Urinary bladder (tissue), 4 donors: ENCODE data around the gene PCDHA2. TPM values are rescaled to one million over a fixed set of nuclear protein-coding genes. Genes with fewer than 3 reads are reported as not detected.
"Not testable (repeated sequence)": the region's sequence is repeated elsewhere in the genome, so short reads cannot be mapped to it uniquely, and the experiment has no call there.

Experiments
- DNase-seq: peaks from one replicate; pipeline ENCODE4 v3.0.0-alpha.2; 2015; ENCODE audit errors: extremely low spot score
- H3K27ac ChIP-seq: one replicate; pipeline ENCODE4 v1.5.1; 2013; ENCODE audit warnings: low read depth, mild to moderate bottlenecking, moderate library complexity
- H3K36me3 ChIP-seq: one replicate; pipeline ENCODE4 v1.6.1; 2013; ENCODE audit warnings: mild to moderate bottlenecking, moderate library complexity; ENCODE audit not compliant: insufficient read depth
- H3K4me1 ChIP-seq: one replicate; pipeline ENCODE4 v1.6.1; 2013; ENCODE audit warnings: mild to moderate bottlenecking, moderate library complexity; ENCODE audit not compliant: insufficient read depth
- H3K4me3 ChIP-seq: one replicate; pipeline ENCODE4 v1.5.1; 2013; ENCODE audit warnings: low read depth, low read length
- WGBS: extraction: QIAGEN DNeasy Blood & Tissue Kit; methylation state at CpG from one replicate; pipeline ENCODE4 v1.1.7; 2013; 5-methylcytosine and 5-hydroxymethylcytosine counted together
- polyA plus RNA-seq: library from polyadenylated mRNA; stranded (reverse); fragments of 200-250 nt; gene quantifications from one replicate; pipeline ENCODE4 v1.2.3, GENCODE V29; 2013
- total RNA-seq: library from RNA; depleted of rRNA; stranded (reverse); fragments of >200 nt; gene quantifications from one replicate; pipeline ENCODE4 v1.2.3, GENCODE V29; 2014
- donor health status: healthy with polysubstance abuse.
- donor health status: healthy.

The PCDHA2 gene
- total and polyA plus RNA-seq, 2 donors: 0.08 to 0.37 TPM

DNA sequence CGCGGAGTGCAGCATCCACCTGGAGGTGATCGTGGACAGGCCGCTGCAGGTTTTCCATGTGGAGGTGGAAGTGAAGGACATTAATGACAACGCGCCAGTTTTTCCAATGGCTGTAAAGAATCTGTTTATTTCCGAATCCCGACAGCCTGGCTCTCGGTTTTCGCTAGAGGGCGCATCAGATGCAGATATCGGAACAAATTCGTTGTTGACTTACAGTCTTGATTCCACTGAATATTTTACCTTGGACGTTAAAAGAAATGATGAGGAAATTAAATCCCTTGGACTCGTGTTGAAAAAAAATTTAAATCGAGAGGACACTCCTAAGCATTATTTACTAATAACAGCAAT is 6.8 kb downstream of the PCDHA2 start:
- Histone ChIP-seq H3K4me1 (no peaks in the 10 kb centered on the region), H3K36me3 (no peaks in the 10 kb centered on the region), H3K27ac (no peak overlapping the region), H3K4me3 (no peak overlapping the region)
- DNase-seq: no peak
- WGBS: 13% methylated on average over 16 of the region's 16 CpGs

DNA sequence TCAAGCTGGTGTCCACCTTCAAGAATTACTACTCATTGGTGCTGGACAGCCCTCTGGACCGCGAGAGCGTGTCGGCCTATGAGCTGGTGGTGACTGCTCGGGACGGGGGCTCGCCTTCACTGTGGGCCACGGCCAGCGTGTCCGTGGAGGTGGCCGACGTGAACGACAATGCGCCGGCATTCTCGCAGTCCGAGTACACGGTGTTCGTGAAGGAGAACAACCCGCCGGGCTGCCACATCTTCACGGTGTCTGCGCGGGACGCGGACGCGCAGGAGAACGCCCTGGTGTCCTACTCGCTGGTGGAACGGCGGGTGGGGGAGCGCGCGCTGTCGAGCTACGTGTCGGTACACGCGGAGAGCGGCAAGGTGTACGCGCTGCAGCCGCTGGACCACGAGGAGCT is 7.7 kb downstream of the PCDHA2 start:
- H3K4me1 ChIP-seq, H3K4me3 ChIP-seq, H3K27ac ChIP-seq, H3K36me3 ChIP-seq, DNase-seq: not testable (repeated sequence)
- WGBS: 45% methylated on average over 45 of the region's 45 CpGs

- WGBS: 43% methylated on average over 53 of the region's 53 CpGs
- H3K36me3 ChIP-seq: no peaks in the 10 kb centered on the region
- no peak overlapping the region for H3K4me3 ChIP-seq
- no peak for DNase-seq
- no peaks in the 10 kb centered on the region for H3K4me1 ChIP-seq
- H3K27ac ChIP-seq: no peak overlapping the region
Observed at GRCh38 chr5:140802781-140803271, 8.2 kb downstream of the PCDHA2 start.

GRCh38 chr5:140806834-140807775 is 12.5 kb downstream of the PCDHA2 start, which contains the start of gene PCDHA4:
Gene PCDHA4 (plus strand): TSS chr5:140807068.
- no peak for DNase-seq
- 14% methylated on average over 38 of the region's 47 CpGs for WGBS
- H3K27ac ChIP-seq: no peak within 1 kb of the TSS
- no peak within 1 kb of the TSS for H3K4me3 ChIP-seq
- H3K36me3 ChIP-seq: no peaks in the 10 kb centered on the region
- no peaks in the 10 kb centered on the region for H3K4me1 ChIP-seq

- not testable (repeated sequence) for H3K4me3 ChIP-seq, H3K4me1 ChIP-seq, DNase-seq, H3K27ac ChIP-seq, H3K36me3 ChIP-seq
- 59% methylated on average over 62 of the region's 62 CpGs for WGBS
Observed at GRCh38 chr5:140808241-140808888, 13.7 kb downstream of the PCDHA2 start.

GRCh38 chr5:140808889-140809291 is 14.2 kb downstream of the PCDHA2 start:
- Histone ChIP-seq H3K27ac (no peak overlapping the region), H3K4me1 (no peaks in the 10 kb centered on the region), H3K36me3 (no peaks in the 10 kb centered on the region), H3K4me3 (no peak overlapping the region)
- no peak for DNase-seq
- 65% methylated on average over 43 of the region's 43 CpGs for WGBS

DNA sequence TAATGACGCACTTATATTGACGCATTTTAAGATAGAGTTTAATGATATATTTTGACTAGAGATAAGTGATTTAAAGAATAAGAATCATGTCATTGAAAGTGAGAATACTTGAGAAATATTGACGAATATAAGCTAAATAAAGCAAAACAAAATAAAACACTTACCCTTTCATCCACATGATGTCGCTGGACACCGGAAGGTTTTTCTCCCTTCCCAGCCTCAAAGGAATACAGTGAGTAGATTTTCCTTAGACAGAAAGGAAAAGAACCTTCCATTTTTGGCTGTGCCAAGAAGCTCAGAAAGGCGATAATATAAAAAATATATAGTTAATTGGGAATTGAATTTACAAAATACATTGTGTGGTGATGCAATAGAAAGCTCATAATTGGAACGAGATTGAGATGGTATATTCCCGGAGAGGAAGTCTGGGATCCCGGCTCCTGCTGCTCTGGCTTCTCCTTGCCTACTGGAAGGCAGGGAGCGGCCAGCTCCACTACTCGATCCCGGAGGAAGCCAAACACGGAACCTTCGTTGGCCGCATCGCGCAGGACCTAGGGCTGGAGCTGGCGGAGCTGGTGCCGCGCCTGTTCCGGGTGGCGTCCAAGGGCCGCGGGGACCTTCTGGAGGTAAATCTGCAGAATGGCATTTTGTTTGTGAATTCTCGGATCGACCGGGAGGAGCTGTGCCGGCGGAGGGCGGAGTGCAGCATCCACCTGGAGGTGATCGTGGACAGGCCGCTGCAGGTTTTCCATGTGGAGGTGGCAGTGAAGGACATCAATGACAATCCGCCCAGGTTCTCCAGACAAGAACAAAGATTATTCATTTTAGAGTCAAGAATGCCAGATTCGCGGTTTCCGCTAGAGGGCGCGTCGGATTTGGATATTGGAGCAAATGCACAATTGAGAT is 27.0 kb downstream of the PCDHA2 start, which contains the start of gene PCDHA5:
Gene PCDHA5, plus strand, starts transcription at position 239 of the 906 bp plus-strand sequence.
- WGBS: 28% methylated on average over 39 of the region's 39 CpGs
- H3K36me3 ChIP-seq: no peaks in the 10 kb centered on the region
- no peak for DNase-seq
- no peak within 1 kb of the TSS for H3K4me3 ChIP-seq
- H3K4me1 ChIP-seq: no peaks in the 10 kb centered on the region
- no peak within 1 kb of the TSS for H3K27ac ChIP-seq

GRCh38 chr5:140822281-140822629 is 27.6 kb downstream of the PCDHA2 start:
- DNase-seq: no peak
- Histone ChIP-seq H3K27ac (no peak overlapping the region), H3K4me1 (no peaks in the 10 kb centered on the region), H3K36me3 (no peaks in the 10 kb centered on the region), H3K4me3 (no peak overlapping the region)
- 26% methylated on average over 6 of the region's 6 CpGs for WGBS

GRCh38 chr5:140822969-140823368 is 28.3 kb downstream of the PCDHA2 start:
- not testable (repeated sequence) for H3K4me1 ChIP-seq, H3K36me3 ChIP-seq, H3K27ac ChIP-seq, H3K4me3 ChIP-seq, DNase-seq
- WGBS: 51% methylated on average over 48 of the region's 48 CpGs

DNA sequence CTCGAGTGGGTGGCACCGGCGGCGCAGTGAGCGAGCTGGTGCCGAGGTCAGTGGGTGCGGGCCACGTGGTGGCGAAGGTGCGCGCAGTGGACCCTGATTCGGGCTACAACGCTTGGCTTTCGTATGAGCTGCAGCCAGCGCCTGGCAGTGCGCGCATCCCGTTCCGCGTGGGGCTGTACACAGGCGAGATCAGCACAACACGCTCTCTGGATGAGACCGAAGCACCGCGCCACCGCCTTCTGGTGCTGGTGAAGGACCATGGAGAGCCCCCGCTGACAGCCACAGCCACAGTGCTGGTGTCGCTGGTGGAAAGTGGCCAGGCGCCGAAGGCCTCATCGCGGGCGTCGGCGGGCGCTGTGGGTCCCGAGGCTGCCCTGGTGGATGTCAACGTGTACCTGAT is 28.8 kb downstream of the PCDHA2 start:
- Histone ChIP-seq H3K4me1 (no peaks in the 10 kb centered on the region), H3K36me3 (no peaks in the 10 kb centered on the region), H3K27ac (no peak overlapping the region), H3K4me3 (no peak overlapping the region)
- no peak for DNase-seq
- WGBS: 50% methylated on average over 38 of the region's 38 CpGs

DNA sequence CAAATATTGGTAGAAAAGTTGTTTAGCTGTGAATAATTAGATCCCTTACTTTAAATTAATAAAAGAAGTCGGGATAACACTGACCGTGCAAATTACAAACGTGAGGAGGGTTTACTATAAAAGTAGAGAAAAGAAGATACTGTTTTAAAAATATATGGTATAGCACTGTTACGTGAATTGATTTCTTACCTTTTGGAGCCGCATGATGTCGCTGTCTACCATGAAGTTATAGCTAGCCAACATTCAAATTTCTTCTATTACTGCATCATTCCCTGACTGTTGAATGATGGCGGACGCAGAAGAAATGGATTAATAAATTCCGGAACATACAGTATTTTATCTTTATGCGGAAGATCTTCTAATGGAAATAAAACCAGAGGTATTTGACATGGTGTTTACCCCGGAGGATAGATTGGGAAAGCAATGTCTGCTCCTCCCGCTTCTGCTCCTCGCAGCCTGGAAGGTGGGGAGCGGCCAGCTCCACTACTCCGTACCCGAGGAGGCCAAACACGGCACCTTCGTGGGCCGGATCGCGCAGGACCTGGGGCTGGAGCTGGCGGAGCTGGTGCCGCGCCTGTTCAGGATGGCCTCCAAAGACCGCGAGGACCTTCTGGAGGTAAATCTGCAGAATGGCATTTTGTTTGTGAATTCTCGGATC is 33.2 kb downstream of the PCDHA2 start, which contains the start of gene PCDHA6:
Gene PCDHA6, plus strand, starts transcription at position 257 of the 658 bp plus-strand sequence. Its CDS starts 132 bp downstream, at position 389.
- Histone ChIP-seq H3K4me3 (no peak within 1 kb of the TSS), H3K4me1 (no peaks in the 10 kb centered on the region), H3K36me3 (no peaks in the 10 kb centered on the region), H3K27ac (no peak within 1 kb of the TSS)
- WGBS: 14% methylated on average over 27 of the region's 27 CpGs
- no peak for DNase-seq

DNA sequence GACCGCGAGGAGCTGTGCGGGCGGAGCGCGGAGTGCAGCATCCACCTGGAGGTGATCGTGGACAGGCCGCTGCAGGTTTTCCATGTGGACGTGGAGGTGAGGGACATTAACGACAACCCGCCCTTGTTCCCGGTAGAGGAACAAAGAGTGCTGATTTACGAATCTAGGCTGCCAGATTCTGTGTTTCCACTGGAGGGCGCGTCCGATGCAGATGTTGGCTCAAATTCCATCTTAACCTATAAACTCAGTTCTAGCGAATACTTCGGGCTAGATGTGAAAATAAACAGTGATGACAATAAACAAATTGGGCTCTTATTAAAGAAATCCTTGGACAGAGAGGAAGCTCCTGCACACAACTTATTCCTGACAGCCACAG is 33.7 kb downstream of the PCDHA2 start:
- Histone ChIP-seq H3K36me3 (no peaks in the 10 kb centered on the region), H3K4me3 (no peak overlapping the region), H3K4me1 (no peaks in the 10 kb centered on the region), H3K27ac (no peak overlapping the region)
- DNase-seq: no peak
- 18% methylated on average over 18 of the region's 18 CpGs for WGBS
